Left lung (tissue), 10 donors: ENCODE measurements around the gene CIDEA. TPM values are rescaled to one million over a fixed set of nuclear protein-coding genes. Genes with fewer than 3 reads are reported as not detected.

Source experiments
- ATAC-seq: fragments of 200-7000 bp; cut with Tn5 transposase; one replicate; pipeline ENCODE4 v1.9.1; 2020; ENCODE audit warnings: moderate library complexity
- DNase-seq, 4 donors: peaks; one replicate each; pipeline ENCODE4 v3.0.0-alpha.2; 2013 to 2020
- H3K27ac ChIP-seq, 2 donors: fragments of 200-600 bp; sonication (generic) in 1 of 2; one replicate each; pipeline versions ENCODE4 v1.5.0 to v1.8.0; 2020 to 2021
- H3K27me3 ChIP-seq, 2 donors: fragments of 200-600 bp; sonication (generic) in 1 of 2; one replicate each; pipeline versions ENCODE4 v1.5.0 to v1.8.0; 2020 to 2021
- H3K36me3 ChIP-seq, 2 donors: fragments of 200-600 bp; sonication (generic) in 1 of 2; one replicate each; pipeline versions ENCODE4 v1.5.0 to v1.8.0; 2020 to 2021
- H3K4me1 ChIP-seq, 2 donors: fragments of 200-600 bp; one replicate each; pipeline ENCODE4 v1.8.0; 2021
- H3K4me3 ChIP-seq, 2 donors: fragments of 200-600 bp; sonication (generic) in 1 of 2; one replicate each; pipeline versions ENCODE4 v1.5.0 to v1.8.0; 2020 to 2021; ENCODE audit warnings: mild to moderate bottlenecking in 1 of 2
- H3K9me3 ChIP-seq, 2 donors: fragments of 200-600 bp; sonication (generic) in 1 of 2; one replicate each; pipeline versions ENCODE4 v1.5.0 to v1.8.0; 2020 to 2021
- CTCF ChIP-seq, 2 donors: fragments of 200-600 bp; sonication (generic) in 1 of 2; IDR thresholded peaks; one replicate each; pipeline versions ENCODE4 v1.5.0 to v1.8.0; 2021; ENCODE audit warnings: antibody characterized with exemption in 2 of 2
- intact Hi-C, 2 donors: fragments of 100-400 bp; cut with DNase I; formaldehyde crosslinking; loops; one replicate each; pipeline versions ENCODE4 v1.11.2 to v1.14.2; 2022
- polyA plus RNA-seq, 6 donors: library from polyadenylated mRNA; unstranded; fragments of 120-200 nt; gene quantifications; one replicate each; pipeline ENCODE4 v1.2.1, GENCODE V29; 2013; ENCODE audit not compliant: insufficient read length in 6 of 6
- total RNA-seq, 2 donors: library from RNA; stranded (reverse); fragmentation: NEBNext Ultra II Directional; extraction: Animal tissue kit (Norgen Biotek cat#: 25700); gene quantifications; one replicate each; pipeline ENCODE4 v1.2.1, GENCODE V29; 2021
- donor health status: DM: no; HTN: yes; CAD: no.
- donor health status: DM: no; HTN: no; CAD: no.

CIDEA gene
- total and polyA plus RNA-seq, 8 donors: 0.77 to 2.2 (median 1.8) TPM; not detected in 2

GRCh38 chr18:12296087-12296403, 41.9 kb downstream of the CIDEA start:
- Histone ChIP-seq H3K4me3 (no peak overlapping the region), H3K9me3 (peaks cover 0 to 3% of the 10 kb centered on the region in 2 donors), H3K27me3 (no peaks in the 10 kb centered on the region), H3K4me1 (no peaks in the 10 kb centered on the region), H3K36me3 (no peaks in the 10 kb centered on the region), H3K27ac (no peak overlapping the region)
- TF ChIP-seq CTCF (IDR thresholded peaks at IDR 0.05): no peak
- no peak for ATAC-seq
- intact Hi-C loops: no loop called here
- no peak for DNase-seq

GRCh38 chr18:12296457-12296856, 42.3 kb downstream of the CIDEA start:
- no peak for ATAC-seq
- no peak overlapping the region for H3K4me3 ChIP-seq
- H3K9me3 ChIP-seq: peaks cover 0 to 3% of the 10 kb centered on the region in 2 donors
- no peak overlapping the region for H3K27ac ChIP-seq
- TF ChIP-seq CTCF (IDR thresholded peaks at IDR 0.05): no peak
- DNase-seq: no peak
- H3K36me3 ChIP-seq: no peaks in the 10 kb centered on the region
- no peaks in the 10 kb centered on the region for H3K27me3 ChIP-seq
- intact Hi-C loops: no loop called here
- H3K4me1 ChIP-seq: no peaks in the 10 kb centered on the region

- H3K36me3 ChIP-seq: no peaks in the 10 kb centered on the region
- H3K4me1 ChIP-seq: no peaks in the 10 kb centered on the region
- DNase-seq (no peak), ATAC-seq (no peak)
- no peak overlapping the region for H3K27ac ChIP-seq
- H3K9me3 ChIP-seq: peaks cover 0 to 3% of the 10 kb centered on the region in 2 donors
- intact Hi-C loops: no loop called here
- H3K4me3 ChIP-seq: no peak overlapping the region
- TF ChIP-seq CTCF (IDR thresholded peaks at IDR 0.05): no peak
- peaks cover 0 to under 1% of the 10 kb centered on the region in 2 donors for H3K27me3 ChIP-seq
Measured at GRCh38 chr18:12299862-12300261, 45.7 kb downstream of the CIDEA start.

- peaks cover 0 to 14% of the 10 kb centered on the region in 2 donors for H3K27me3 ChIP-seq
- no peak for DNase-seq
- no peaks in the 10 kb centered on the region for H3K36me3 ChIP-seq
- peaks cover 0 to under 1% of the 10 kb centered on the region in 2 donors for H3K4me1 ChIP-seq
- peaks cover 0 to 3% of the 10 kb centered on the region in 2 donors for H3K9me3 ChIP-seq
- no peak overlapping the region for H3K27ac ChIP-seq
- no peak overlapping the region for H3K4me3 ChIP-seq
- no peak for ATAC-seq
- TF ChIP-seq CTCF (IDR thresholded peaks at IDR 0.05): no peak
- intact Hi-C loops: no loop called here
Measured at GRCh38 chr18:12301263-12302005, 47.3 kb downstream of the CIDEA start.

GRCh38 chr18:12302391-12303147, 48.4 kb downstream of the CIDEA start:
- Histone ChIP-seq H3K4me3 (no peak overlapping the region), H3K27ac (no peak overlapping the region), H3K36me3 (no peaks in the 10 kb centered on the region), H3K4me1 (peaks cover 0 to 11% of the 10 kb centered on the region in 2 donors), H3K9me3 (peaks cover 0 to 3% of the 10 kb centered on the region in 2 donors), H3K27me3 (peaks cover 0 to 25% of the 10 kb centered on the region in 2 donors)
- intact Hi-C loops: no loop called here
- TF ChIP-seq CTCF (IDR thresholded peaks at IDR 0.05): no peak
- ATAC-seq (no peak), DNase-seq (no peak)
